CD14-positive monocyte (primary cell): ENCODE measurements around the gene ANTKMT. TPM values are rescaled to one million over a fixed set of nuclear protein-coding genes. Genes with fewer than 3 reads are reported as not detected.

Experiments used
- DNase-seq, 3 donors: peaks; one replicate each; pipeline ENCODE4 v3.0.0-alpha.2; 2011 to 2022
- H2AFZ ChIP-seq: 2 replicates; pipeline ENCODE4 v1.6.0; 2012; ENCODE audit warnings: mild to moderate bottlenecking, low read depth, low read length, inconsistent platforms; ENCODE audit not compliant: insufficient read depth, poor library complexity, severe bottlenecking
- H3K27ac ChIP-seq, 2 donors: 1 replicate in 1 of 2; 2 replicates in 1 of 2; pipeline ENCODE4 v1.5.1; 2012 to 2013; ENCODE audit warnings: low read length in 2 of 2, control low read depth in 1 of 2, inconsistent platforms in 1 of 2, low read depth in 1 of 2, mild to moderate bottlenecking in 1 of 2
- H3K27me3 ChIP-seq, 2 donors: one replicate each; pipeline versions ENCODE4 v1.6.0 to v1.6.1; 2011 to 2013; ENCODE audit warnings: low read length in 2 of 2; ENCODE audit not compliant: control insufficient read depth in 2 of 2, insufficient read depth in 2 of 2
- H3K36me3 ChIP-seq, 2 donors: replicated peaks in 1 of 2; 1 replicate in 1 of 2; 2 replicates in 1 of 2; pipeline versions ENCODE4 v1.5.1 to v1.6.1; 2012 to 2013; ENCODE audit warnings: low read length in 2 of 2, control low read depth in 1 of 2, inconsistent platforms in 1 of 2, mild to moderate bottlenecking in 1 of 2; ENCODE audit not compliant: insufficient read depth in 2 of 2, control insufficient read depth in 1 of 2
- H3K4me1 ChIP-seq, 2 donors: 1 replicate in 1 of 2; 2 replicates in 1 of 2; pipeline versions ENCODE4 v1.5.1 to v1.6.1; 2012 to 2013; ENCODE audit warnings: low read length in 2 of 2, control low read depth in 1 of 2, inconsistent platforms in 1 of 2, mild to moderate bottlenecking in 1 of 2, moderate library complexity in 1 of 2; ENCODE audit not compliant: insufficient read depth in 2 of 2, control insufficient read depth in 1 of 2
- H3K4me2 ChIP-seq: replicated peaks from 2 replicates; pipeline ENCODE3; 2012; ENCODE audit warnings: low read length, moderate library complexity, mild to moderate bottlenecking; ENCODE audit not compliant: poor library complexity, severe bottlenecking; ENCODE audit errors: extremely low read depth
- H3K4me3 ChIP-seq, 3 experiments: fragments of 200-600 bp in 1 of 3; sonication (generic) in 1 of 3; replicated peaks in 1 of 3; 1 replicate in 2 of 3; 2 replicates in 1 of 3; pipeline ENCODE4 v1.5.1; 2011 to 2013; ENCODE audit warnings: low read length in 3 of 3, mild to moderate bottlenecking in 3 of 3, control low read depth in 2 of 3, low read depth in 2 of 3, inconsistent platforms in 1 of 3, moderate library complexity in 1 of 3
- H3K79me2 ChIP-seq: 2 replicates; pipeline ENCODE4 v1.6.0; 2012; ENCODE audit warnings: mild to moderate bottlenecking, control low read depth, inconsistent platforms, low read length, moderate library complexity; ENCODE audit not compliant: insufficient read depth
- H3K9ac ChIP-seq: 2 replicates; pipeline ENCODE4 v1.6.0; 2017; ENCODE audit warnings: low read length, mild to moderate bottlenecking; ENCODE audit not compliant: insufficient read depth, poor library complexity, severe bottlenecking
- H3K9me3 ChIP-seq, 2 donors: replicated peaks in 1 of 2; 1 replicate in 1 of 2; 2 replicates in 1 of 2; pipeline versions ENCODE4 v1.5.1 to v1.6.1; 2012 to 2013; ENCODE audit warnings: low read length in 2 of 2, control low read depth in 1 of 2; ENCODE audit not compliant: control insufficient read depth in 1 of 2, insufficient read depth in 1 of 2
- H4K20me1 ChIP-seq: 2 replicates; pipeline ENCODE4 v1.6.0; 2012; ENCODE audit warnings: mild to moderate bottlenecking, low read length, control low read depth, moderate library complexity; ENCODE audit not compliant: insufficient read depth
- H3K27ac Mint-ChIP-seq, 7 donors: one replicate each; pipeline ENCODE4 v1.8.0; 2020; ENCODE audit warnings: mild to moderate bottlenecking in 7 of 7, mixed read lengths in 7 of 7, moderate library complexity in 6 of 7, inconsistent platforms in 2 of 7
- H3K27me3 Mint-ChIP-seq, 3 donors: one replicate each; pipeline ENCODE4 v1.8.0; 2021 to 2022; ENCODE audit warnings: low read depth in 3 of 3, mild to moderate bottlenecking in 3 of 3, mixed read lengths in 3 of 3, moderate library complexity in 3 of 3, inconsistent platforms in 1 of 3
- H3K36me3 Mint-ChIP-seq, 2 donors: one replicate each; pipeline ENCODE4 v1.8.0; 2020; ENCODE audit warnings: mixed read lengths in 2 of 2, inconsistent platforms in 1 of 2, mild to moderate bottlenecking in 1 of 2
- H3K4me1 Mint-ChIP-seq: one replicate; pipeline ENCODE4 v1.8.0; 2020; ENCODE audit warnings: mild to moderate bottlenecking, mixed read lengths
- H3K4me3 Mint-ChIP-seq, 2 donors: one replicate each; pipeline ENCODE4 v1.8.0; 2020; ENCODE audit warnings: mild to moderate bottlenecking in 2 of 2, mixed read lengths in 2 of 2, moderate library complexity in 1 of 2
- H3K9me3 Mint-ChIP-seq, 7 donors: one replicate each; pipeline ENCODE4 v1.8.0; 2020 to 2022; ENCODE audit warnings: mixed read lengths in 7 of 7, mild to moderate bottlenecking in 6 of 7, moderate library complexity in 6 of 7, inconsistent platforms in 2 of 7
- CTCF ChIP-seq: fragments of 200-600 bp; IDR thresholded peaks from one replicate; pipeline ENCODE4 v1.8.0; 2022; ENCODE audit warnings: antibody characterized with exemption, mild to moderate bottlenecking
- WGBS: methylation state at CpG from one replicate; pipeline ENCODE4 v1.1.5; 2013; ENCODE audit warnings: missing lambda C conversion rate; ENCODE audit not compliant: insufficient coverage; 5-methylcytosine and 5-hydroxymethylcytosine counted together
- intact Hi-C, 2 donors: fragments of 100-400 bp; cut with micrococcal nuclease; formaldehyde crosslinking; loops; one replicate each; pipeline versions ENCODE4 v1.15.0 to v1.15.1; 2023
- polyA plus RNA-seq, 3 donors: library from polyadenylated mRNA; depleted of rRNA in 1 of 3; unstranded in 2 of 3; stranded (reverse) in 1 of 3; fragments of 300-500 nt in 2 of 3; fragments of >200 nt in 1 of 3; fragmentation: Illumina TruSeq in 2 of 3; gene quantifications; 1 replicate in 2 of 3; 2 replicates in 1 of 3; pipeline ENCODE4 v1.2.3, GENCODE V29; 2012 to 2021

ANTKMT gene
- polyA plus RNA-seq, 3 donors, result 21.5 to 56.3 (median 34.4) TPM

- Mint-ChIP-seq H3K27ac (peak overlapping the region in 3 of 7 donors; percentile 48 to 83 (median 81)), H3K4me1 (peaks cover 26% of the 10 kb centered on the region), H3K27me3 (peaks cover 0 to 6% (median 2%) of the 10 kb centered on the region in 3 donors), H3K36me3 (peaks cover 25 to 37% of the 10 kb centered on the region in 2 donors), H3K4me3 (peak overlapping the region; percentile 66 to 78), H3K9me3 (no peaks in the 10 kb centered on the region)
- no peak for TF ChIP-seq CTCF
- peak overlapping the region in 1 of 3 experiments; percentile 78 for H3K4me3 ChIP-seq
- intact Hi-C loops, result loop anchor here (5.0 kb wide), 2 partner anchors 45 to 95 kb away; partner anchors contain the start of gene METTL26 (in 1 of the 2)
- H3K36me3 ChIP-seq, result peaks cover 20 to 21% of the 10 kb centered on the region in 2 donors
- H3K27ac ChIP-seq, result peak overlapping the region in 1 of 2 donors; percentile 64
- no peak overlapping the region for H2AFZ ChIP-seq
- peaks cover 32% of the 10 kb centered on the region for H4K20me1 ChIP-seq
- H3K27me3 ChIP-seq, result no peaks in the 10 kb centered on the region
- no peak overlapping the region for H3K9ac ChIP-seq
- no peak for DNase-seq
- no peaks in the 10 kb centered on the region for H3K9me3 ChIP-seq
- peak overlapping the region; percentile 86 for H3K4me2 ChIP-seq
- H3K4me1 ChIP-seq, result peaks cover 38 to 63% of the 10 kb centered on the region in 2 donors
- 94% methylated on average over 31 of the region's 36 CpGs for WGBS
- H3K79me2 ChIP-seq, result peaks cover 33% of the 10 kb centered on the region
Measured at GRCh38 chr16:682493-683395, 38.2 kb upstream of the ANTKMT start.

- peak overlapping the region; percentile 32 to 78 (median 36) for H3K4me3 ChIP-seq
- peaks cover 32% of the 10 kb centered on the region for H4K20me1 ChIP-seq
- H3K9me3 Mint-ChIP-seq, result no peaks in the 10 kb centered on the region
- no peak for DNase-seq
- peaks cover 38 to 64% of the 10 kb centered on the region in 2 donors for H3K4me1 ChIP-seq
- H3K36me3 ChIP-seq, result peaks cover 20 to 21% of the 10 kb centered on the region in 2 donors
- H3K4me2 ChIP-seq, result peak overlapping the region; percentile 86
- no peaks in the 10 kb centered on the region for H3K27me3 ChIP-seq
- peaks cover 26% of the 10 kb centered on the region for H3K4me1 Mint-ChIP-seq
- H3K27ac Mint-ChIP-seq, result peak overlapping the region in 6 of 7 donors; percentile 35 to 83 (median 56)
- peak overlapping the region in 1 of 2 donors; percentile 64 for H3K27ac ChIP-seq
- intact Hi-C loops, result loop anchor here (5.0 kb wide), 2 partner anchors 46 to 96 kb away; partner anchors contain the start of gene METTL26 (in 1 of the 2)
- H3K36me3 Mint-ChIP-seq, result peaks cover 26 to 39% of the 10 kb centered on the region in 2 donors
- H3K9me3 ChIP-seq, result no peaks in the 10 kb centered on the region
- peak overlapping the region; percentile 76 for H2AFZ ChIP-seq
- peaks cover 33% of the 10 kb centered on the region for H3K79me2 ChIP-seq
- H3K27me3 Mint-ChIP-seq, result peaks cover 0 to 2% (median 1%) of the 10 kb centered on the region in 3 donors
- 20% methylated on average over 52 of the region's 57 CpGs for WGBS
- no peak for TF ChIP-seq CTCF
- peak overlapping the region; percentile 57 for H3K9ac ChIP-seq
- H3K4me3 Mint-ChIP-seq, result peak overlapping the region; percentile 66 to 78
Measured at GRCh38 chr16:683396-684070, 37.4 kb upstream of the ANTKMT start.
